ENCODE results near the gene ARRDC2.

DNA sequence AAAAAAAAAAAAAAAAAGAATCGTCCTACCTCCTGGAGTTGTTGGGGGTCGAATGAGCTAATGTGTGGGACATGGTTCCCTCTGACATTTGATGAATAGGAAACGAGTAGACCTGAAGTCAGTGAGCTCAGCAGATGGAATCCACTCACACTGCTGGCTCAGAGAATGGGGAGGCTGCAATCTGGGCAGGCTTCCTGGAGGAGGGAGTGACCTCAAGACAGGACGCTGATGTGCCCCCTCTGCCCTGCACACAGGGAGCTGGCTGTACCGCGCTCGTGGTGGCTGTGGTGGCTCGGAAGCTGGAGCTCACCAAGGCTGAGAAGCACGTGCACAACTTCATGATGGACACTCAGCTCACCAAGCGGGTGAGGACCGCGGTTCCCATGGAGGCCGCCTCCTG lies 19.8 kb upstream of the ARRDC2 start:
- no peak for TF ChIP-seq EP300 (IDR thresholded peaks at IDR 0.05; ENCODE audit: borderline replicate concordance)
- no peak for TF ChIP-seq EGR1 (IDR thresholded peaks at IDR 0.05)
- TF ChIP-seq, protein P1, sequence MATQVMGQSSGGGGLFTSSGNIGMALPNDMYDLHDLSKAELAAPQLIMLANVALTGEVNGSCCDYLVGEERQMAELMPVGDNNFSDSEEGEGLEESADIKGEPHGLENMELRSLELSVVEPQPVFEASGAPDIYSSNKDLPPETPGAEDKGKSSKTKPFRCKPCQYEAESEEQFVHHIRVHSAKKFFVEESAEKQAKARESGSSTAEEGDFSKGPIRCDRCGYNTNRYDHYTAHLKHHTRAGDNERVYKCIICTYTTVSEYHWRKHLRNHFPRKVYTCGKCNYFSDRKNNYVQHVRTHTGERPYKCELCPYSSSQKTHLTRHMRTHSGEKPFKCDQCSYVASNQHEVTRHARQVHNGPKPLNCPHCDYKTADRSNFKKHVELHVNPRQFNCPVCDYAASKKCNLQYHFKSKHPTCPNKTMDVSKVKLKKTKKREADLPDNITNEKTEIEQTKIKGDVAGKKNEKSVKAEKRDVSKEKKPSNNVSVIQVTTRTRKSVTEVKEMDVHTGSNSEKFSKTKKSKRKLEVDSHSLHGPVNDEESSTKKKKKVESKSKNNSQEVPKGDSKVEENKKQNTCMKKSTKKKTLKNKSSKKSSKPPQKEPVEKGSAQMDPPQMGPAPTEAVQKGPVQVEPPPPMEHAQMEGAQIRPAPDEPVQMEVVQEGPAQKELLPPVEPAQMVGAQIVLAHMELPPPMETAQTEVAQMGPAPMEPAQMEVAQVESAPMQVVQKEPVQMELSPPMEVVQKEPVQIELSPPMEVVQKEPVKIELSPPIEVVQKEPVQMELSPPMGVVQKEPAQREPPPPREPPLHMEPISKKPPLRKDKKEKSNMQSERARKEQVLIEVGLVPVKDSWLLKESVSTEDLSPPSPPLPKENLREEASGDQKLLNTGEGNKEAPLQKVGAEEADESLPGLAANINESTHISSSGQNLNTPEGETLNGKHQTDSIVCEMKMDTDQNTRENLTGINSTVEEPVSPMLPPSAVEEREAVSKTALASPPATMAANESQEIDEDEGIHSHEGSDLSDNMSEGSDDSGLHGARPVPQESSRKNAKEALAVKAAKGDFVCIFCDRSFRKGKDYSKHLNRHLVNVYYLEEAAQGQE (IDR thresholded peaks at IDR 0.05; ENCODE audit: low read depth), result no peak
- no peak for TF ChIP-seq TAF1 (IDR thresholded peaks at IDR 0.05; ENCODE audit: low read depth)
- no peak for TF ChIP-seq TCF12 (IDR thresholded peaks at IDR 0.05; ENCODE audit: low read depth)
- no peak for TF ChIP-seq ZBTB7A (IDR thresholded peaks at IDR 0.05; ENCODE audit: low read depth)
- TF ChIP-seq RAD21 (IDR thresholded peaks at IDR 0.05; ENCODE audit: low read depth), result no peak
- no peak for TF ChIP-seq CREB1 (IDR thresholded peaks at IDR 0.05; ENCODE audit: low read depth)
- TF ChIP-seq, protein P2, sequence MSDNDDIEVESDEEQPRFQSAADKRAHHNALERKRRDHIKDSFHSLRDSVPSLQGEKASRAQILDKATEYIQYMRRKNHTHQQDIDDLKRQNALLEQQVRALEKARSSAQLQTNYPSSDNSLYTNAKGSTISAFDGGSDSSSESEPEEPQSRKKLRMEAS (IDR thresholded peaks at IDR 0.05), result no peak
- TF ChIP-seq CEBPB (IDR thresholded peaks at IDR 0.05), result no peak
- TF ChIP-seq FOXM1 (IDR thresholded peaks at IDR 0.05; ENCODE audit: borderline replicate concordance, low read depth), result no peak

Data from Ishikawa (cell line).